Mesenchymal stem cell (in vitro differentiated cells and primary cell): ENCODE data around the gene AHNAK.
"Not testable (repeated sequence)": the region's sequence is repeated elsewhere in the genome, so short reads cannot be mapped to it uniquely, and the experiment has no call there.

Experiments
- DNase-seq: peaks from one replicate; pipeline ENCODE4 v3.0.0-alpha.2; 2013
- H2AFZ ChIP-seq: one replicate; pipeline ENCODE4 v1.6.1; 2013; ENCODE audit warnings: low read depth, mild to moderate bottlenecking, control low read depth, inconsistent platforms, low read length, moderate library complexity
- H2AK5ac ChIP-seq: 2 replicates; pipeline ENCODE4 v1.6.1; 2013; ENCODE audit warnings: low read length, moderate library complexity, mild to moderate bottlenecking, inconsistent platforms; ENCODE audit not compliant: severe bottlenecking
- H2BK120ac ChIP-seq: one replicate; pipeline ENCODE4 v1.6.1; 2013; ENCODE audit warnings: low read depth, mild to moderate bottlenecking, inconsistent platforms, low read length, moderate library complexity
- H2BK12ac ChIP-seq, 2 experiments: one replicate each; pipeline ENCODE4 v1.6.1; 2013; ENCODE audit warnings: inconsistent platforms in 2 of 2, low read length in 2 of 2, mild to moderate bottlenecking in 2 of 2, moderate library complexity in 2 of 2, control low read depth in 1 of 2
- H2BK15ac ChIP-seq: one replicate; pipeline ENCODE4 v1.6.1; 2013; ENCODE audit warnings: mild to moderate bottlenecking, low read depth, inconsistent platforms; ENCODE audit not compliant: poor library complexity, severe bottlenecking
- H2BK5ac ChIP-seq: 2 replicates; pipeline ENCODE4 v1.6.1; 2013; ENCODE audit warnings: low read depth, mild to moderate bottlenecking, low read length, control low read depth, inconsistent platforms; ENCODE audit not compliant: poor library complexity, severe bottlenecking
- H3K14ac ChIP-seq, 2 experiments: one replicate each; pipeline ENCODE4 v1.6.1; 2013; ENCODE audit warnings: inconsistent platforms in 2 of 2, low read length in 2 of 2, control low read depth in 1 of 2, mild to moderate bottlenecking in 1 of 2, moderate library complexity in 1 of 2
- H3K18ac ChIP-seq, 2 experiments: one replicate each; pipeline ENCODE4 v1.6.1; 2013; ENCODE audit warnings: inconsistent platforms in 2 of 2, low read length in 2 of 2, control low read depth in 1 of 2, low read depth in 1 of 2, mild to moderate bottlenecking in 1 of 2
- H3K23ac ChIP-seq, 2 experiments: one replicate each; pipeline ENCODE4 v1.6.1; 2013; ENCODE audit warnings: inconsistent platforms in 2 of 2, low read length in 2 of 2, mild to moderate bottlenecking in 2 of 2, moderate library complexity in 2 of 2, control low read depth in 1 of 2
- H3K27ac ChIP-seq: 2 replicates; pipeline ENCODE4 v1.5.1; 2013; ENCODE audit warnings: mild to moderate bottlenecking, moderate library complexity, low read length, control low read depth, inconsistent platforms; ENCODE audit not compliant: poor library complexity, severe bottlenecking
- H3K27me3 ChIP-seq, 2 experiments: 2 replicates each; pipeline versions ENCODE4 v1.6.1 to v1.7.0; 2013; ENCODE audit warnings: low read length in 2 of 2, mild to moderate bottlenecking in 2 of 2, moderate library complexity in 2 of 2, control low read depth in 1 of 2, inconsistent platforms in 1 of 2; ENCODE audit not compliant: control insufficient read depth in 1 of 2, insufficient read depth in 1 of 2
- H3K36me3 ChIP-seq, 2 experiments: 2 replicates each; pipeline versions ENCODE4 v1.6.1 to v1.7.0; 2013; ENCODE audit warnings: low read length in 2 of 2, control low read depth in 1 of 2, inconsistent platforms in 1 of 2, low read depth in 1 of 2, mild to moderate bottlenecking in 1 of 2; ENCODE audit not compliant: insufficient read depth in 2 of 2, control insufficient read depth in 1 of 2
- H3K4ac ChIP-seq, 2 experiments: one replicate each; pipeline ENCODE4 v1.6.1; 2013; ENCODE audit warnings: inconsistent platforms in 2 of 2, low read length in 2 of 2, mild to moderate bottlenecking in 2 of 2, moderate library complexity in 2 of 2, control low read depth in 1 of 2, low read depth in 1 of 2
- H3K4me1 ChIP-seq: 2 replicates; pipeline ENCODE4 v1.6.1; 2013; ENCODE audit warnings: low read depth, low read length, control low read depth; ENCODE audit not compliant: control insufficient read depth, insufficient read depth
- H3K4me2 ChIP-seq: 2 replicates; pipeline ENCODE4 v1.6.1; 2013; ENCODE audit warnings: low read length, mild to moderate bottlenecking, inconsistent platforms; ENCODE audit not compliant: poor library complexity, severe bottlenecking
- H3K4me3 ChIP-seq, 2 experiments: 2 replicates each; pipeline versions ENCODE4 v1.5.1 to v1.7.0; 2013; ENCODE audit warnings: low read length in 2 of 2, mild to moderate bottlenecking in 2 of 2, control low read depth in 1 of 2, low read depth in 1 of 2; ENCODE audit not compliant: insufficient read depth in 1 of 2
- H3K79me1 ChIP-seq: replicated peaks from 2 replicates; pipeline ENCODE4 v1.6.1; 2013; ENCODE audit warnings: mild to moderate bottlenecking, control low read depth, low read length, inconsistent platforms; ENCODE audit not compliant: poor library complexity, severe bottlenecking
- H3K9ac ChIP-seq: 2 replicates; pipeline ENCODE4 v1.7.0; 2013; ENCODE audit warnings: mild to moderate bottlenecking, low read length, moderate library complexity
- H3K9me3 ChIP-seq: 2 replicates; pipeline ENCODE4 v1.7.0; 2013; ENCODE audit warnings: mild to moderate bottlenecking, low read length; ENCODE audit not compliant: control insufficient read depth
- H4K8ac ChIP-seq: one replicate; pipeline ENCODE4 v1.6.1; 2013; ENCODE audit warnings: inconsistent platforms, mild to moderate bottlenecking, low read length, moderate library complexity
- H4K91ac ChIP-seq: one replicate; pipeline ENCODE4 v1.6.1; 2013; ENCODE audit warnings: mild to moderate bottlenecking, low read length, inconsistent platforms
- WGBS: methylation state at CpG from one replicate; pipeline ENCODE4 v1.1.7; 2013; ENCODE audit warnings: mixed read lengths; 5-methylcytosine and 5-hydroxymethylcytosine counted together

AHNAK gene

GRCh38 chr11:62565100-62565802 lies 18.6 kb upstream of the AHNAK start:
- DNase-seq: no peak
- peaks cover 1% of the 10 kb centered on the region for H3K79me1 ChIP-seq
- no peak overlapping the region for H2BK120ac ChIP-seq
- no peak overlapping the region for H4K91ac ChIP-seq
- H4K8ac ChIP-seq: no peak overlapping the region
- no peak overlapping the region for H3K4me3 ChIP-seq
- H3K27me3 ChIP-seq: no peaks in the 10 kb centered on the region
- no peak overlapping the region for H3K4me2 ChIP-seq
- H3K4me1 ChIP-seq: peaks cover 4% of the 10 kb centered on the region
- peaks cover 56 to 78% of the 10 kb centered on the region in 2 experiments for H3K36me3 ChIP-seq
- H2BK5ac ChIP-seq: no peak overlapping the region
- no peak overlapping the region for H2AK5ac ChIP-seq
- H2BK15ac ChIP-seq: no peak overlapping the region
- no peak overlapping the region for H3K23ac ChIP-seq
- peak overlapping the region; percentile 16 for H3K9ac ChIP-seq
- no peak overlapping the region for H3K4ac ChIP-seq
- no peak overlapping the region for H3K14ac ChIP-seq
- H2BK12ac ChIP-seq: no peak overlapping the region
- H2AFZ ChIP-seq: no peak overlapping the region
- 95% methylated on average over 5 of the region's 5 CpGs for WGBS
- no peak overlapping the region for H3K18ac ChIP-seq
- H3K27ac ChIP-seq: no peak overlapping the region
- H3K9me3 ChIP-seq: no peaks in the 10 kb centered on the region

GRCh38 chr11:62561677-62562230 lies 15.1 kb upstream of the AHNAK start:
- H3K9me3 ChIP-seq, H3K79me1 ChIP-seq, H3K23ac ChIP-seq, H3K14ac ChIP-seq, H4K91ac ChIP-seq, H3K27ac ChIP-seq, H4K8ac ChIP-seq, H2BK5ac ChIP-seq, H3K18ac ChIP-seq, DNase-seq, H2AK5ac ChIP-seq, H3K4ac ChIP-seq, H3K4me2 ChIP-seq, H3K4me3 ChIP-seq, H2BK12ac ChIP-seq, H2BK15ac ChIP-seq, H2AFZ ChIP-seq, H2BK120ac ChIP-seq, H3K27me3 ChIP-seq: not testable (repeated sequence)
- peak overlapping the region; percentile 29 for H3K9ac ChIP-seq
- peaks cover 25% of the 10 kb centered on the region for H3K4me1 ChIP-seq
- peaks cover 55 to 71% of the 10 kb centered on the region in 2 experiments for H3K36me3 ChIP-seq
- 44% methylated on average over 1 of the region's 3 CpGs for WGBS

- H3K27me3 ChIP-seq: no peaks in the 10 kb centered on the region
- WGBS: 2% methylated on average over 2 of the region's 2 CpGs
- H3K79me1 ChIP-seq: peaks cover 1% of the 10 kb centered on the region
- H3K23ac ChIP-seq: no peak overlapping the region
- H2BK5ac ChIP-seq: no peak overlapping the region
- H3K4me2 ChIP-seq: no peak overlapping the region
- H2BK12ac ChIP-seq: no peak overlapping the region
- no peaks in the 10 kb centered on the region for H3K9me3 ChIP-seq
- peaks cover 34% of the 10 kb centered on the region for H3K4me1 ChIP-seq
- H3K18ac ChIP-seq: no peak overlapping the region
- peak; percentile 97 for DNase-seq
- no peak overlapping the region for H3K14ac ChIP-seq
- H2AFZ ChIP-seq: no peak overlapping the region
- peak overlapping the region; percentile 67 for H2AK5ac ChIP-seq
- H4K91ac ChIP-seq: no peak overlapping the region
- no peak overlapping the region for H3K4me3 ChIP-seq
- peak overlapping the region; percentile 81 for H3K9ac ChIP-seq
- H2BK15ac ChIP-seq: no peak overlapping the region
- H2BK120ac ChIP-seq: no peak overlapping the region
- no peak overlapping the region for H3K4ac ChIP-seq
- H3K27ac ChIP-seq: peak overlapping the region; percentile 85
- H4K8ac ChIP-seq: no peak overlapping the region
- peaks cover 52 to 60% of the 10 kb centered on the region in 2 experiments for H3K36me3 ChIP-seq
These were observed 14.0 kb upstream of the AHNAK start for GRCh38 chr11:62560566-62561103.

- Histone ChIP-seq H3K9ac (peak overlapping the region; percentile 61), H3K4me1 (peaks cover 44% of the 10 kb centered on the region), H2AK5ac (peak overlapping the region; percentile 50), H3K27ac (peak overlapping the region; percentile 78), H3K36me3 (peaks cover 46 to 51% of the 10 kb centered on the region in 2 experiments)
- H3K4me2 ChIP-seq, H3K23ac ChIP-seq, H4K8ac ChIP-seq, DNase-seq, H2AFZ ChIP-seq, H2BK12ac ChIP-seq, H3K4me3 ChIP-seq, H3K9me3 ChIP-seq, H2BK15ac ChIP-seq, H2BK5ac ChIP-seq, H3K79me1 ChIP-seq, H3K18ac ChIP-seq, H4K91ac ChIP-seq, H3K4ac ChIP-seq, H3K27me3 ChIP-seq, H2BK120ac ChIP-seq, H3K14ac ChIP-seq: not testable (repeated sequence)
- WGBS: 75% methylated on average over 5 of the region's 5 CpGs
These were observed 13.0 kb upstream of the AHNAK start for GRCh38 chr11:62559626-62560025.
